Neuron (in vitro differentiated cells): ENCODE data around the gene CAMK1D.
"Not testable (repeated sequence)": the region's sequence is repeated elsewhere in the genome, so short reads cannot be mapped to it uniquely, and the experiment has no call there.

Source experiments
- H2AFZ ChIP-seq: one replicate; pipeline ENCODE4 v1.6.1; 2013; ENCODE audit warnings: low read depth, mild to moderate bottlenecking, inconsistent platforms, low read length, moderate library complexity
- H3K27me3 ChIP-seq: one replicate; pipeline ENCODE4 v1.6.1; 2013; ENCODE audit warnings: low read length; ENCODE audit not compliant: insufficient read depth
- H3K36me3 ChIP-seq: one replicate; pipeline ENCODE4 v1.6.1; 2013; ENCODE audit warnings: low read length; ENCODE audit not compliant: insufficient read depth
- H3K4me1 ChIP-seq: one replicate; pipeline ENCODE4 v1.6.1; 2013; ENCODE audit warnings: low read length; ENCODE audit not compliant: insufficient read depth
- H3K4me3 ChIP-seq: 2 replicates; pipeline ENCODE4 v1.5.1; 2013; ENCODE audit warnings: mild to moderate bottlenecking, low read length, moderate library complexity
- H3K9me3 ChIP-seq: one replicate; pipeline ENCODE4 v1.6.1; 2013; ENCODE audit warnings: low read length

The CAMK1D gene

DNA sequence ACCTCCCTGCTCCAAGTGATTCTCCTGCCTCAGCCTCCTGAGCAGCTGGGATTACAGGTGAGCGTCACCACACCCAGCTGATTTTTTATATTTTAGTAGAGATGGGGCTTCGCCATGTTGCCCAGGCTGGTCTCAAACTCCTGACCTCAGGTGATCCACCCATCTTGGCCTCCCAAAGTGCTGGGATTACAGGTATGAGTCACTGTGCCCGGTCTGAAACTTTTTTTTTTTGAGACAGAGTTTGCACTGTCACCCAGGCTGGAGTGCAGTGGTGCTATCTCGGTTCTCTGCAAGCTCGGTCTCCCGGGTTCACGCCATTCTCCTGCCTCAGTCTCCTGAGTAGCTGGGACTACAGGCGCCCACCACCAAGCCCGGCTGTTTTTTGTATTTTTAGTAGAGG lies 21.0 kb upstream of the CAMK1D start:
- not testable (repeated sequence) for H2AFZ ChIP-seq, H3K36me3 ChIP-seq, H3K4me3 ChIP-seq, H3K27me3 ChIP-seq, H3K4me1 ChIP-seq, H3K9me3 ChIP-seq

DNA sequence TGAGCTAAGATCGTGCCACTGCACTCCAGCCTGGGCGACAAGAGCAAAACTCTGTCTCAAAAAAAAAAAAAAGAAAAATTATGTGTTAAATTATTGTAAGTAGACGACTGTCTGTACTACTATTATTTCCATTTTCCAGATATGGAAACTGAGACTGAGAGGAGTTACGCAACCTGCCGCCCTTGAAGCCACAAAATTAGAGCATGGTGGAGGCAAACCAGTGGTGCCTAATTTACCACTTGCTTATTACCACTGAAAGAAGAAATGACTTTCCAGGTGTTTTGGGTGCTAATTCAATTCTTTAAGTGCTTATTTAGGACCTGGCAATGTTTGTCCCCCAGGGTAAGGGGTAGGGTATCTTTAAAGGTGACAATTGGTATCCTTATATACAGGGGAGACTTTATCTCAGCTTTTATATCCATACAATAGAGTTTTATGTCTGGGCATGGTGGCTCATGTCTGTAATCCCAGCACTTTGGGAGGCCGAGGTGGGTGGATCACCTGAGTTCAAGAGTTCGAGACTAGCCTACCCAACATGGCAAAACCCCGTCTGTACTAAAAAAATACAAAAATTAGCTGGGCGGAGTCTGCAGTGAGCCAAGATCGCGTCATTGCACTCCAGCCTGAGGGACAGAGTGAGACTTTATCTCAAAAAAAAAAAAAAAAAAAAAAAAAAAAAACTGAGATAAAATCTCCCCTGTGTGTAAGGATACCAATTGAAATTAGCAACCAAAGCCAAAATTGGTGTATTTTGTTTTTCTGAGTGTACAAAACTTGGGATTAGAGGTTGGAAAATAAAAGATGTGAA lies 16.6 kb upstream of the CAMK1D start:
- Histone ChIP-seq H2AFZ (no peak overlapping the region), H3K4me1 (peaks cover 9% of the 10 kb centered on the region), H3K27me3 (no peaks in the 10 kb centered on the region), H3K4me3 (no peak overlapping the region), H3K36me3 (no peaks in the 10 kb centered on the region), H3K9me3 (no peaks in the 10 kb centered on the region)

DNA sequence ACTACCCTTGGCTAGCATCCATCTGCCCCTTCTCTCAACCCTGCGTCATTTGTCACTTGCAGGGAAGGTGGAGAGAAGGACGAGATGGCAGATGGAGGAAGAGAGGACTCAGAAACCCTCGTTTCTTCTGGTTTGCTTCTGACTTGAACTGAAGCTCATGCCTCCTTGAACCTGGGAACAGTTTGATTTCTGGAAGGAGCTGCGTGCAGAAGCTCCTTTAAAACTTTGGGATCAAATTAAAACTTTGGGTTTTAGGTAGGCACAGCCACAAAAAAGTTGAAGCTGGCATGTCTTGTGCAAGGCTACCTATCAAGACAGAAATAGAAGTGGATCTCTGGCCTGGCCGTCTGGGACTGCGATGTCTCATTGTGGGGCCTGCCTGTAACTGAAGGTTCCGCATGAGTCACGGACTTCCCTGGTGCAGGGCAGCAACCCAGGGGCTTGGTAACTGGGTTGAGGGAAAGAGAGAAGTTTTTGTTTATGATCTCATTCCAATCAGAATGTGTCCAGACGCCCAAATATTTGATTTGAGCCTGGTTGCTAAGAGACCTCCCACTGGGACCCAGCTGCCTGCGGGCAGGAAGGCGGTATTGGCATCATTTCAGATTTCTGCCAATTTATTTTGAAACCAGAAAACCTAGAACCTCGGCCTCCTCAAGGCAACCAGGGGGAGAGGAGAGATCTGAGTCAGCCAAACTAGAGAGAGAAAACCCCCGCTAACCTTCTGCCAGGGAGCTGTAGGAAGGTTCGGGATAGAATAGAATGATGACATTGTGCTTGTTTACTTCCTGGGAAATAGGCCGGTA lies 15.8 kb upstream of the CAMK1D start:
- Histone ChIP-seq H3K4me1 (peaks cover 9% of the 10 kb centered on the region), H2AFZ (no peak overlapping the region), H3K9me3 (no peaks in the 10 kb centered on the region), H3K36me3 (no peaks in the 10 kb centered on the region), H3K4me3 (no peak overlapping the region), H3K27me3 (no peaks in the 10 kb centered on the region)

DNA sequence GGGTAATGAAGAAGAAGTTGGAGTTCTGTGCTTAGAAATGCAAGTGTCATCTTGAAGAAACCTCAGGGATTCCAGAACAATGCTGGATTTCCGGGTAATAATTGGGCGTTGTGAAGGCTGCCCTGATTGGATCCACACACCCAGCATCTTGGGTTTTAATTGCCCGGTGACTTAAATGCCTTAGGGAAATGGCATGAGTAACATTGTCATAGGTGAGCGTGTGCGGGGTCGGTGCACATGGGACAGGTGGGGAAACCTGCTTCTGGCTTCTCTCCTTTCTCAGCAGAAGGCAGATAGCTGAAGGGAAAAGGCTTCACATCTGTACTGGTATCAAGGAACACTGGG lies 15.2 kb upstream of the CAMK1D start:
- H3K36me3 ChIP-seq, result no peaks in the 10 kb centered on the region
- no peaks in the 10 kb centered on the region for H3K27me3 ChIP-seq
- H2AFZ ChIP-seq, result no peak overlapping the region
- H3K4me1 ChIP-seq, result peaks cover 9% of the 10 kb centered on the region
- H3K9me3 ChIP-seq, result no peaks in the 10 kb centered on the region
- H3K4me3 ChIP-seq, result no peak overlapping the region

DNA sequence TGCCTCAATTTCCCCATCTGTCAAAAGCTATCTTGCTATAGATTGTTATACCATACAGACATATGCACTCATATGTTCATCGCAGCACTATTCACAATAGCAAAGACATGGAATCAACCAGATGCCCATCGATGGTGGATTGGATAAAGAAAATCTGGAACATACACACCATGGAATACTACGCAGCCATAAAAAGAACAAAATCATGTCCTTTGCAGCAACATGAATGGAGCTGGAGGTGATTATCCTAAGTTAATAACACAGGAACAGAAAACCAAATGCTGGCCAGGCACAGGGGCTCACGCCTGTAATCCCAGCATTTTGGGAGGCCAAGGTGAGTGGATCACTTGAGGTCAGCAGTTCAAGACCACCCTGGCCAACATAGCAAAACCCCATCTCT lies 14.2 kb upstream of the CAMK1D start:
- not testable (repeated sequence) for H3K4me3 ChIP-seq, H3K36me3 ChIP-seq, H3K9me3 ChIP-seq, H3K4me1 ChIP-seq, H3K27me3 ChIP-seq, H2AFZ ChIP-seq

DNA sequence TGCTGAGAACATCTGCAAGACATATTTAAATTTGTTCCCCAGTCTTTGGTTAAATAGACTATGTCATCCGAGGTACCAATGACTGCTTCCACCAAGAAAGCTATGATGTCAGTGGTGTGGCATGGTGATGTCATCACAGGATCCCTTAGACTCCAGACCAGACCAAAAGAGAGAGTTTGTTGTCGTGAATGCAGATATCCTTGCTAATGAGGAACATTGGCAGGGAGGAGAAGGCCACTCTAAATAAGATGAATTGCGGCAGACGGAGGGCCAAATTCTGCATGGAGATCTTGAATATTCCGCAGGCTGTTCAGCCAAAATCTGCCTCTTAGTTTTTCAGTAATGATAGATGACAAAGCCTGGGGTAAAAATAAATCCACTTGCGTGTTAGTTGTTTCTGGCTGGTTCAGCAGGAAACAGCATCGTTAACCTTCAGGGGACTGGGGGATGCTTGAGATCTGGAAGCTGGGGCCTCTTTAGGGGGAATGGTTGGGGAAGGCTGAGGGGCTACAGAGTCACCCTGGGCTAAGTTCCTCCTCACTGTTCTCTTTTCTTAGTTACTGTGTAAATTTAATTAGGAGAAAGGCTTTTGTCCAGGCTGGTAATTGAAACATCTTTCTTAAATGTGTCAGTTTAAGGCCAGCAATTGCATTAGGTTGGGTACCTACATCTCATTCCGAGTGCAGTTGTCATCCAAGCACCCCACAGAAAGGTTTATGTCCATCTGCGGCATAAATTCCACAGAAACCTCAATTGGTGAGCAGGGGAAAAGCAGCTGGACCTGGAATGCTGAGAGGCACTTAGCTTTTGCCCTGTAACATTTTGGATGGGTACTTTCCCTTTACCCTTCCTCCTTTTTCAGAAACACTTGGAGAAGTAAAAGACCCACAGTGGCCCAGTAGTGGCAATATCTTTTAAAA lies 11.6 kb upstream of the CAMK1D start:
- no peak overlapping the region for H3K4me3 ChIP-seq
- H3K36me3 ChIP-seq, result no peaks in the 10 kb centered on the region
- H2AFZ ChIP-seq, result no peak overlapping the region
- peaks cover 9% of the 10 kb centered on the region for H3K4me1 ChIP-seq
- no peaks in the 10 kb centered on the region for H3K27me3 ChIP-seq
- no peaks in the 10 kb centered on the region for H3K9me3 ChIP-seq

DNA sequence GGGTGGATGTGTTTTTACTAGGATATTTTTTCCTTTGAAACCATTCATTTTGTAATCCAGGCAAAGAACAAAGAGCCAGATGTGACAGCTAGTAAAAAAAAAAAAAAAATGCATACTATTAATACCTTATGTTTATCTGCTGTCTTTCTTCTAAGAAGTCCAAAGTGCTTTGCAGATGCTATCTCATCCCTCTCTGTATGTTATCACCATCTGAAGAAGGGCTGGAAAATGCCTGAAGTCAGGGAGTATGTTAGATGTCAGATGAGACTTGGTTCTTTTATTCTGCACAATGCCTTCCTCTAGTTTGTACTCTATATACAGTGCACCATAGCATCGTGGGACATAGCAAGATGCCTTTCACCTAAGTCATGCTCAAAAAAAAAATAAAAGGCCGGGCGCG lies 10.4 kb upstream of the CAMK1D start:
- Histone ChIP-seq H2AFZ (no peak overlapping the region), H3K9me3 (no peaks in the 10 kb centered on the region), H3K36me3 (no peaks in the 10 kb centered on the region), H3K27me3 (no peaks in the 10 kb centered on the region), H3K4me3 (no peak overlapping the region), H3K4me1 (peaks cover under 1% of the 10 kb centered on the region)

DNA sequence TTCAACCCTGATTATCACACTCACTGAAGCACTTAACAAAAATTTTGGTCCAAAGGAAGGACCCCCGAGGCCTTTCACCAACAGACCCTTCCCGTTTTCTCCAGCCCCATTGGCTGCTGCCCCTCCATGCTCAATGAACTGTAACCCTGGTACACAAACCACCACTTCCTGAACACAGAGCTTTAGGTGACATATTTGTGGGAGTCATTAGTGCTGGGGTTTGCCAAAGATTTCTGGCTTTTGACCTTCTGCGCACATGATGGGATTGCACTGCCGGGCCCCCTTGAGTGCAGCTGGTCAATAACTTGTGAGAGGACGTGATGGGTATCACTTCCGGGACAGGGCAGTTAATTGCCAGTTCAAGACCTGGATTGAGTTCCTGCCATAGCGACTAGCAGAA lies 9.0 kb upstream of the CAMK1D start:
- no peaks in the 10 kb centered on the region for H3K27me3 ChIP-seq
- no peaks in the 10 kb centered on the region for H3K4me1 ChIP-seq
- H3K36me3 ChIP-seq, result no peaks in the 10 kb centered on the region
- no peak overlapping the region for H2AFZ ChIP-seq
- no peak overlapping the region for H3K4me3 ChIP-seq
- H3K9me3 ChIP-seq, result no peaks in the 10 kb centered on the region

DNA sequence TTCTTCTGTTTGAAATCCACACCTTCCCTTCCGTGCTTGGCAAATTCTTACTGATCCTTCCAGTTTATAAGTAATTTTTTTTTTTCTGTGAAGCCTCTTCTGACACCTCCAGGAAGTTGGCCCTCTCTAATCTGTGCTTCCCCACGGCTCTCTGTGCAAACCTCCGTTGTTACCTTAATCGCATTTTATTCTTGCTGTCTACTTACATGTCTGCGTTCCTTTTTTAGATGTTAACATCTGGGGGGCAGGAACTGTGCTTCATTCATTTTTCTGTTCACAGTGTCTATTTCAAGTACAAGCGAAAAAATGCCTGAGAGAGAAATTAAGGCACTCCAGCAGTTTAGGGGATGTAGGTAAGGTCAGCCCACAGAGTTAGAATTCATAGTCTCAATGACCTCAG lies 8.4 kb upstream of the CAMK1D start:
- no peak overlapping the region for H3K4me3 ChIP-seq
- H3K4me1 ChIP-seq, result no peaks in the 10 kb centered on the region
- H3K36me3 ChIP-seq, result no peaks in the 10 kb centered on the region
- H3K27me3 ChIP-seq, result no peaks in the 10 kb centered on the region
- no peaks in the 10 kb centered on the region for H3K9me3 ChIP-seq
- no peak overlapping the region for H2AFZ ChIP-seq

DNA sequence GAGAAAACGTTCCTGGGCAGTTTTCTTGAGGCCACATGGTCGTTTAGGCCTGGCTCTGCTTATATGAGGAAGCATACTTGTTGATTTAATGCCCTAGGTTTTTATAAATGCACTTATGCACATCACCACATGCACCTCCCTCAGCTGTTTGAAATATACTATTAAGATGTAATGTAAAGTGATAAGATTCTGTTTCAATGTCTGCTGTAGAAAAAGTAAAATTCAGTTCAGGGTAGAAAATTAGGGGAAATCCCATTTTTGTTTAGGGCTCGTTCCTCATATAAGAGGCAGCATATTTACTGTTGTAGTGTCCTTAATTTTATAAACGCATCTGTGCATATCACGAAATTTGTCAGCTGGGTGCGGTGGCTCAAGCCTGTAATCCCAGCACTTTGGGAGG lies 7.8 kb upstream of the CAMK1D start:
- Histone ChIP-seq H3K4me1 (no peaks in the 10 kb centered on the region), H3K27me3 (no peaks in the 10 kb centered on the region), H3K9me3 (no peaks in the 10 kb centered on the region), H3K4me3 (no peak overlapping the region), H3K36me3 (no peaks in the 10 kb centered on the region), H2AFZ (no peak overlapping the region)

DNA sequence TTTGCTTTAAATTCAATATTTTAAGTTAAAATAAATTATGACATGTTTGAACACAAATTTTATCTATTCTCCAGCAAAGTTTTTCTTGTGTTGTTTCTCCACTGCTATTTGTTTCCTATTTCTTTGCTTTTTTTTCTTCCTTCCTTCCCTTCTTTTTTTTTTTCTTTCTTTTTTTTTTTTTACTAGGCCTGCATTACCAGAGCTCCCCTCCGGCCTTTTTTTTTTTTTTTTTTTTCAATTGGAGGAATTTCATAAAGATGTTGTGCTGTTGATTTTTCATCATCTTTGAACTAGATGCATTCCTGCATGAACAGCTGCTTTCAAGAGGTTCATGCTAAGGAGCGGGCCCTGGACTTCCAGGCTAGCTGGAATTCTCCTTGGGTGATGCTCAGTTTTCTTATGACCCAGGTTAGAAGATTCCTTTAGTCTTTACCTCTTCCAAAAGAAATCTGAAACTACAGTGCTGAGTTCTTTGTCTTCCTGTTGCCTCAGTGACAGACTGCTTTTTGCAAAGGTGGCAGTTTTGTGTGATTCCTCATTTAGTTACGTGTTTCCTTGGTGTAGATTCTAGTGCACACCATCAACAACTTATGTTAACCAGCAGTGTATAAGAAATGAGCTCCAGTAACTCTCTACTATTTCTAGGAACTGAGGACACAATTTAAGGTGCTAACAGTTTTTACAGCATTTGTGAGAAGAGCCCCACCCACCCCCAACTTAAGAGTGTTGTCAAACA lies 4.8 kb upstream of the CAMK1D start:
- Histone ChIP-seq H3K36me3 (no peaks in the 10 kb centered on the region), H3K4me1 (peaks cover 11% of the 10 kb centered on the region), H3K27me3 (no peaks in the 10 kb centered on the region), H2AFZ (no peak overlapping the region), H3K4me3 (no peak overlapping the region), H3K9me3 (no peaks in the 10 kb centered on the region)

DNA sequence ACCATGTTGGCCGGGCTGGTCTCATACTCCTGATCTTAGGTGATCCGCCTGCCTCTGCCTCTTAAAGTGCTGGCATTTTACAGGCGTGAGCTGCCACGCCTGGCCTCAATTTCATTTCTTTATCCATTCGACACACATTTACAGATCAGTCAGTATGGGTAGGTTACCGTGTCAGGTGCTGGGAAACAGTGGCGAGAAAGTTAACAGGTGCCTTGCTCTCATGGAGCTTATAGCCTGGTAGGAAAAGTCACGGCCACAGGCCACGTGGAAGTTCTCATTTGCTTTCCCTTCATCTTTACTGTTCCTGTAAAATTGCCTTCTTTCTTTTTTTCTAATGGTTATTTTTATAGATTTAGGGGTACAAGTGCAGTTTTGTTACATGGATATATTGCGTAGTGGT lies 2.6 kb upstream of the CAMK1D start:
- Histone ChIP-seq H3K9me3 (no peaks in the 10 kb centered on the region), H3K27me3 (no peaks in the 10 kb centered on the region), H3K4me3 (no peak overlapping the region), H3K36me3 (no peaks in the 10 kb centered on the region), H3K4me1 (peaks cover 20% of the 10 kb centered on the region), H2AFZ (no peak overlapping the region)
